ENCODE data around the gene CDX1. TPM values are rescaled to one million over a fixed set of nuclear protein-coding genes. Genes with fewer than 3 reads are reported as not detected.
A peak's percentile ranks its signal among the peaks of the same experiment; 100 is the strongest.

CDX1 gene
- total and polyA plus RNA-seq, 2 of the 8 experiments (the other 6 are each of a cell fraction or from before 2014, with no cell fraction given) = not detected

- Histone ChIP-seq H4K20me1 (replicated peaks in 1 of 2; ENCODE audit: control insufficient read depth in 1 of 2, insufficient read depth in 2 of 2, low read length in 2 of 2) (peaks cover 4 to 7% of the 10 kb centered on the region in 2 experiments), H3K9ac (replicated peaks in 1 of 4; ENCODE audit: extremely low read depth in 1 of 4, low read depth in 3 of 4, low read length in 3 of 4) (no peak overlapping the region), H3K27ac (ENCODE audit: low read depth, low read length) (no peak overlapping the region), H3K9me3 (ENCODE audit: insufficient read depth in 2 of 2, low read depth in 1 of 2, low read length in 1 of 2) (no peaks in the 10 kb centered on the region), H2BK12ac (ENCODE audit: low read depth, low read length) (no peak overlapping the region), H3K4ac (replicated peaks; ENCODE audit: insufficient read length, low read depth, low read length) (no peak overlapping the region), H2AFZ (ENCODE audit: low read length) (no peak overlapping the region), H3K18ac (ENCODE audit: extremely low read depth, low read length) (no peak overlapping the region), H4K91ac (replicated peaks; ENCODE audit: insufficient read length, low read length) (no peak overlapping the region), H2BK15ac (ENCODE audit: low read length) (no peak overlapping the region), H2BK5ac (ENCODE audit: low read depth, low read length) (no peak overlapping the region), H3K23ac (ENCODE audit: insufficient read length) (no peak overlapping the region), H4K5ac (ENCODE audit: insufficient read length, low read depth, low read length) (no peak overlapping the region), H4K8ac (ENCODE audit: extremely low read depth, insufficient read depth, low read length) (no peak overlapping the region), H3K79me1 (ENCODE audit: low read depth, low read length) (no peaks in the 10 kb centered on the region), H3K14ac (ENCODE audit: insufficient read length) (no peak overlapping the region), H3K27me3 (replicated peaks in 1 of 4; ENCODE audit: control insufficient read depth in 3 of 4, extremely low read depth in 1 of 4, insufficient read depth in 3 of 4, low read length in 3 of 4) (peaks cover 47 to 59% (median 55%) of the 10 kb centered on the region in 4 experiments), H3K56ac (replicated peaks; ENCODE audit: insufficient read length, low read depth, low read length) (no peak overlapping the region), H2BK120ac (replicated peaks; ENCODE audit: low read depth, low read length) (no peak overlapping the region), H2AK5ac (ENCODE audit: low read depth, low read length) (peak overlapping the region; percentile 43; the same call in 1 of the 2 replicates), H3K4me3 (ENCODE audit: extremely low read depth in 1 of 4, insufficient read depth in 2 of 4, low read depth in 3 of 4, low read length in 4 of 4) (no peak overlapping the region), H3K23me2 (ENCODE audit: low read depth, low read length) (peaks cover 3% of the 10 kb centered on the region; the same call in 1 of the 2 replicates), H3K4me1 (replicated peaks in 1 of 4; ENCODE audit: control insufficient read depth in 3 of 4, insufficient read depth in 4 of 4, low read length in 3 of 4) (peaks cover 4 to 15% (median 10%) of the 10 kb centered on the region in 4 experiments), H3K36me3 (ENCODE audit: control insufficient read depth in 2 of 4, insufficient read depth in 4 of 4, low read length in 3 of 4) (no peaks in the 10 kb centered on the region; a peak in 1 of 8 replicates), H3K79me2 (ENCODE audit: control insufficient read depth in 1 of 2, insufficient read depth in 2 of 2, low read length in 2 of 2) (no peaks in the 10 kb centered on the region), H3K4me2 (ENCODE audit: insufficient read depth in 1 of 2, low read depth in 2 of 2, low read length in 2 of 2) (no peak overlapping the region), H2BK20ac (ENCODE audit: low read length) (no peak overlapping the region)
- WGBS, 2 experiments (ENCODE audit: extremely low coverage in 1 of 2, insufficient coverage in 1 of 2, insufficient read length in 1 of 2, insufficient replicate concordance in 2 of 2, low coverage in 1 of 2, low lambda C conversion rate in 2 of 2, missing lambda C conversion rate in 1 of 2) = 72% methylated on average over 6 of the region's 6 CpGs; no CpG with 5 or more reads in 1 of the 2 experiments
- TF ChIP-seq SAP30 (IDR thresholded peaks at IDR 0.05; ENCODE audit: insufficient read depth, insufficient replicate concordance, low read length) (no peak), POLR2AphosphoS5 (IDR thresholded peaks at IDR 0.05; ENCODE audit: low read depth, low read length) (no peak), CHD2 (IDR thresholded peaks at IDR 0.05; ENCODE audit: low read length) (no peak), ATF2 (IDR thresholded peaks at IDR 0.05; ENCODE audit: low read length) (no peak), MAX (IDR thresholded peaks at IDR 0.05) (no peak)
- FAIRE-seq = no peak
- ChIA-PET CTCF (ENCODE audit: partially characterized antibody) (interaction anchor here (0.6 to 15.3 kb wide), 13 partner anchors 11 to 186 kb away, joined by 3 to 372 read pairs (median 5); partner anchors contain the start of gene ARSI), POLR2A (ENCODE audit: partially characterized antibody) (interaction anchor here (1.6 kb wide), 1 partner anchor 46 kb away, joined by 4 read pairs; no protein-coding TSS in a partner anchor)
- DNase-seq (ENCODE audit: low read depth in 1 of 2, low spot score in 2 of 2) = no peak
Observed at GRCh38 chr5:150164211-150164980, 2.2 kb upstream of the CDX1 start.

Data from H1 (cell line).